Right hindlimb (tissue), 1 donor: ENCODE measurements around the gene LAMP1.
"Not testable (repeated sequence)": the region's sequence is repeated elsewhere in the genome, so short reads cannot be mapped to it uniquely, and the experiment has no call there.

Source experiments
- DNase-seq: peaks from one replicate; pipeline ENCODE4 v3.0.0-alpha.2; 2018

The LAMP1 gene

DNA sequence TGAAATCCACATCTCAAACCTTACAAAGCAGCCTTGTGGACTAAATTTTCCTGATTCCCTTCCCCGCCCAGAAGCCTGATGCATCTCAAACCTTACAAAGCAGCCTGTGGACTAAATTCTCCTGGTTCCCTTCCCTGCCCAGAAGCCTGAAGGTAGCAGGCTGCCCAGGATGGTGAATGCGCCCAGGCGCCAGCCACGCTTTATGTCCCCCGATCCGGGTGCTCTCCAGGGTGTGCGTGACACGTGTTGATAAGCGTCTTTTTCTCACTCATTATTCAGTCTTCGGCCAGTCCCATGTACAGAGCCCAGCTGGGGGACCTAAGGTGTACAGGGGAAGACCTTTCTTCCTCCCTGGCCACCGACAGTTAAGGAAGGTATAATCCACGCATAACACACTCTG, 31.8 kb downstream of the LAMP1 start:
- DNase-seq: no peak

DNA sequence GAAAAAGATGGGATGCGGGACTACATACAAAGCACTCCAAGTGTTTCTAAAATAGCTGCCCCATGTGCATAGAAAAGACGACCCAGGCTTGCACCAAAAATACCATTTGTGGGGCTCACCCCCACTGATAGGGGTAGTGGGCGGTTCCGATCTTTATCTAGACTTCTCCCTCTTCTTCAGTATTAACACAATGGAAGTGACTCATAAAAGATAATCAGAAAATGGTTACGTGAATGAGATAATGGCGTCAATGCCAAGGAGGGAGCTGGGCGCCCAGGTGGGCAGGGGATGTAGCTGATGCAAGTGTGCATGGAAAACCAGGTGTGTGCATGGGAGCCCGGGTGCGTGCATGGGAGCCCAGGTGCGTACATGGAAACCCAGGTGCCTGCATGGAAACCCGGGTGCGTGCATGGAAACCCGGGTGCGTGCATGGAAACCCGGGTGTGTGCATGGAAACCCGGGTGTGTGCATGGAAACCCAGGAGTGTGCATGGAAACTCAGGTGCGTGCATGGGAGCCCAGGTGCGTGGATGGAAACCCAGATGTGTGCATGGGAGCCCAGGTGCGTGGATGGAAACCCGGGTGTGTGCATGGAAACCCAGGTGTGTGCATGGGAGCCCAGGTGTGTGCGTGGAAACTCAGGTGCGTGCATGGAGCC, 32.7 kb downstream of the LAMP1 start:
- DNase-seq: no peak

DNA sequence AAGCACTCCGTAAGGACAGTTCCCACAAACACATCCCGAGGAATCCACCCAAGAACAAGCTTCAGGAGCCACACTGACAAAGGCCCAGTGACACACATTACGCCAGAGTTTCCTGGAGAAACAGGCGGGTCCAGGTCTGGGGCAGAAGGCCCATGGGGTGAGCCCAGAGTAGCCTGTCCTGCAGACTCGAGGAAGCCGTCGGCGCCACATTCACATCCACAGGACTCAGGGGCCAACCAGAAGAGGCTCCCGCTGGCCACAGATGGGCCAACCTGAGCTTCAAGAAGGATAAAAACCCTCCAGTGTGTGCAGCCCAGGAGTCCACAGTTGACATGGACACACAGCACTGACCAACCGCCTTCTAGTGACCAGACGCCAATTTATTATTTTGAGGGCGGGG, 35.6 kb downstream of the LAMP1 start:
- DNase-seq: no peak

DNA sequence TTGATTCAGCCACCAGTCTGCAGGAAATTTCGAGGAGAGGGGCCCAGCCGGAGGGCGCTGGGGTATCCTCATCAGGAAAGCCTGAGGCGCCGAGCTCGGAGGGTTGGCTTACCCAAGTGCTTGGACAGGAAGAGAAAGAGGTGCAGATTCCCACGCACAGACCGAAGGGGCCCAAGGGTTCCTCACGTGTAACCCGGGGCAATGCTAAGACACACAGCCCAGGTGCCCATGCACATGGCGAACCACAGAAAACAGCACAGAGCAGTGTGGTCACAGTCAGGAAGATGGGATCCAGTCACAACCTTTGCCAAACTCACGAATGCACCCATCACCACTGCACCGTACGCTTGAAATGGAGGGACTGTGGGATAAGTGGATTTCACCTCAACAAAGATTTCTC, 36.0 kb downstream of the LAMP1 start:
- DNase-seq: no peak

DNA sequence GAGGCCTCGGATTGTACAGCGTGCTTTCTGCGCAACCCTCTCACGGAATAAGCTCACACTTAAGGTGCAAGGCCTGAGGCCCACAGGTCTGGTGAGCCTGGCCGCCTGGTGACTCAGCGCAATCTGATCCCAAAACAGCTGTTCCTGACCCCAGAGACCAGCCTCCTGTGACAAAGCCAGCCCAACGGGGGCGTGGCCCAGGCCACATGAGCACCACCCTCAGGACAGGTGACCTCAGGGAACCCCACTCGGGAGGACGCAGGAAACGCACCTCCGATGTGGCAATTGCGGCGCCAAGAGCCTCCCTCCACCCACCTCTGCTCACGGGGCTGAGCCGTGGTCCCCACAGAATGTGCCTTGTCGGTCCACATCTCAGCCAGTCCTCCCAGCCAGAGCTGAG, 40.5 kb downstream of the LAMP1 start:
- DNase-seq: no peak

DNA sequence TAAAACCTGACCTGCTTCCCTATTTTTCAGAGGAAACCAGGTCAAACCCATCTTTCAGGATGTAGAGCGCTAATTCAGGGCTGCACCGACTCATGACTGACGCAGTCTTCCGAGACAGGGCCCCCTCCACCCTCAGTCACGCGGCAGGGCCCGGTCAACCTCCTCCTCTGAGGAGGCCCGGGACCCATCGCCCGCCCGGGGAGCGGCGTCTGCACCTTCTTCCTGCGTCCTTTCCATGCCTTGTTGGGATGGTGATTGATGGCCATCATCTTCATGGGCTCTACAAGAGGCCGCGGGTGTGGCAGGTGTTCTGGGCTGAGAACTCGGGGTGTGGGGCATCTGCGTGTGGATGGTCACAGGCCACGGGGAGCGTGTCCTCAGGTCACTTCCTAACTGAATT, 40.9 kb downstream of the LAMP1 start:
- no peak for DNase-seq

DNA sequence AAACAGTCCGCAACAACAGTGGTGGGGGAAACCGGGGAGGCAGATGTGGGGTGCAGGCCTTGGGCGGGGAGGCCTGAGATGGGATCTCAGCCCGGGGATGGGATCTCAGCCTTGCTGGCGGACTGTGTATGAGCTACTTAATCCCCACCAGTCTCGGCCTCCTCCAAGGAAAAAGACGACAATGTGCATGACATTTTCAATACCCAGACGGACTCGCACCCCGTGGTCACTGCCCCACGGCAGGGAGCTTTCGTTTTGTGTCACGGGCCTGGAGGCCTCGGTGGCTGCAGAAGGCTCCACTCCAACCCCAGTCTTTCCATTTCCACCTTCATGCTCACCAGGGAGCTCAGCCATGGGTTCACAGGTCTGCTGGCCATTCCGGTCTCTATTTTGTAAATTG, 41.4 kb downstream of the LAMP1 start:
- DNase-seq: no peak

DNA sequence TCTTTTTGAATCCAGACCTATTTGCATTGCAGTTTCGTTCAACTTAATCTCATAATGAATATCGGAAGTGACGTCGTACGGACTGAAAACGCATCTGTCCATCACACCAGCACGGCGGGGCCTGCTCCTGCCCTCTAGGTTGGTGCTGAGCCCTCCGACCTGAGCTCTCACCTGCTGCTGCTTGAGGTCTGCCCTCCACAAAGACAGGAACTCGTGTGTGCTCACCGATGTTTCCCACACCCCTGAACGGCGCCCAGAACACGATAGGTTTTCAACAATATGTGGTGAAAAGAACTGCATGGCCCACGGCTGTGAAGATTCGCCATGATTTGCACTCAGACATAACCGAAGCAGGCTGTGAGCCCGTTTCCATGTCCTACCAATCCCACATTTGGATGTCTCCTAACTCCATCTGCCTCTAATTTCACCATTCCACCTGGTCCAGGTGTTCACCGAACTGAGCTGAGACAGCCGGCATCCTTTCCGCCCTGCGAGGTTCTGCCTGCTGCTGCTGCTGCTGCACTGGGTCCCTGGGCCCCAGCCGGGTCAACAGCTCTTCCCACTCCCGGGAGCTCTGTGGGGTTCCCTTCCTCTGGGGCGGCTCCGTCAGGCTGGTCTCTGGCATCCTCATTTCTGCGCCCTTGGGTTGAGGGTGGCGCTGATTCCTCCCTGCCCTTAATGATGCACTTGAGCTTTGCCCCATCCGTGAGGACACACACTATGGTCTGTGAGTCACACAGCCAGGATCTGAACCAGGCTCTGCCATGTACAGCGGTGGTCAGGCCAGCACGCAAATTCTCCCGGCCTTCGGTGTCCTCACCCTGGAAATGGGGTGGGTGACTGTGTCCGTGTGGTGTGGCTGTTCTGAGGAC, 46.0 kb downstream of the LAMP1 start:
- no peak for DNase-seq

DNA sequence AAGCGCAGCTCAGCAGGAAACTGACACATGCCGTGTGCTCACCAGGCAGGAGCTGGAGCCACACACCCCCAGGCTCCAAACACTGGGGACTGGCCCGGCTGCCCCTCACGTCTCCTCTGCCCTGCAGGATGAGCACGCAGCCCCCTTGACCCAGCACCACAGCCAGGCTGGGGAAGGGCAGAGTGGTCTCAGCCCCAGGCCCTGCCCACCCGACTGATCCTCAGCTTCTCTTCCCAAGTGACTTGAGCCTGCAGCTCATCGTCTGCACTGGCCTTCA, 46.6 kb downstream of the LAMP1 start:
- no peak for DNase-seq

DNA sequence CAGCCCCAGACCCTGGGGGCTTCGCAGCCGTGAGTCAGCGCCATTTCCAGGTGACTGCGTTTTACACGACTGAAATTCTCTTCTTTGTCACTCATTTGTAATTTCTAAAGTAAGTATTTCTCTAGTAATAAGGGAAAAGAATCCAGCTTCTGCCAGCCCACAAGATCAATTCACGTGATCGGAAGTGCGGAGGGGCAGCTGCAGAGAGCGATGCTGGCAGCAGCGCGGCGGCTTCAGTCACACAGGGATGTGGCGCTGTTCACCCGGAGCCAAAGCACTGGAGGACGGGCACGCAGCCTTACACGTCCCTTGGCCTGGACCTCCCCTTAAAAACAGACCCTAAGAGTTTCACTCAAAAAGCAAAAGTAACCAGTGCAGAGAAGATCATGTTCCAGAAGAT, 48.4 kb downstream of the LAMP1 start:
- DNase-seq: no peak

DNA sequence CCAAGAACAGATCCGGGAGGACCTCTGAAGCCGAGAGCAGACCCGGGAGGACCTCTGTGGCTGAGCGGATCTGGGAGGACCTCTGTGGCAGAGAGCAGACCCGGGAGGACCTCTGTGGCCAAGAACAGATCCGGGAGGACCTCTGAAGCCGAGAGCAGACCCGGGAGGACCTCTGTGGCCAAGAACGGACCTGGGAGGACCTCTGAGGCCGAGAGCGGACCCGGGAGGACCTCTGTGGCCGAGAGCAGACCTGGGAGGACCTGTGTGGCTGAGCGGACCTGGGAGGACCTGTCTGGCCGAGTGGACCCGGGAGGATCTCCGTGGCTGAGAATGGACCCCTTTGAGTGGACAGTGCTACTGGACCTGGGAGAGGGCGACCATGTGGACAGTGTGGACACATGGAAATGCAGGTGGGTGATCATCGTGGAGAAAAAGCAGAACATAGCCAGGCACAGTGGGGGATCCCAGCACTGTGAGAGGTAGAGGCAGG, 50.7 kb downstream of the LAMP1 start:
- not testable (repeated sequence) for DNase-seq

DNA sequence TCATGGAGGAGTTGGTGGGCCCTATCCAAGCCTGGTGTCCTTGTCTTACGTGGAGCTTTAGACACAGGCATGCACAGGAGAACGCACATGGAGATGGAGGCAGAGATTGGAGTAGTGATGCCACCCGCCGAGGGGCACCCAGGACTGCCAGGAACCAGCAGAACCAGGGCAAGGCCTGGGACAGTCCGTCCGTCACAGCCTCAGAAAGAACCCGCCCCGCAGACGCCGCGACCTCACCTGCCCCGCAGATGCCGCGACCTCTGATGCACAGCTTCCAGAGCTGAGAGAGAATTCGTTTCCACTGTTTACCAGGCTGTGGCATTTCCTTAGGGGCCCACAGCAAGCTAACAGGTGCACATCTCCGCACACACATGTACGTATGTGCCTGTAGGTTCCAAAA, 51.6 kb downstream of the LAMP1 start:
- no peak for DNase-seq

DNA sequence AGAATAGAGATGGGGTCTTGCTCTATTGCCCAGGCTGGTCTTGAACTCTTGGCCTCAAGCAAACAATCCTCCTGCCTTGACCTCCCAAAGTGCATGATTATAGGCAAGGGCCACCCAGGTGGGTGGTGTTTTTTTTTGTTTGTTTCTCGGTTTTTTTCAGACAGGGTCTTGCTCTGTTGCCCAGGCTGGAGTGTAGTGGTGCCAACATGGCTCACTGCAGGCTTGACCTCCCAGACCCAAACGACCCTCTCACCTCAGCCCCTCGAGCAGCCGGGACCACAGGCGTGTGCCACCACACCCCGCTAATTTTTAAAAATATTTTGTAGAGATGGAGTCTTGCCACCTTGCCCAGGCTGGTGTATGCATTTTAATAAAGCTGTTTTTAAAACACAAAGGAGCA, 52.0 kb downstream of the LAMP1 start:
- no peak for DNase-seq

DNA sequence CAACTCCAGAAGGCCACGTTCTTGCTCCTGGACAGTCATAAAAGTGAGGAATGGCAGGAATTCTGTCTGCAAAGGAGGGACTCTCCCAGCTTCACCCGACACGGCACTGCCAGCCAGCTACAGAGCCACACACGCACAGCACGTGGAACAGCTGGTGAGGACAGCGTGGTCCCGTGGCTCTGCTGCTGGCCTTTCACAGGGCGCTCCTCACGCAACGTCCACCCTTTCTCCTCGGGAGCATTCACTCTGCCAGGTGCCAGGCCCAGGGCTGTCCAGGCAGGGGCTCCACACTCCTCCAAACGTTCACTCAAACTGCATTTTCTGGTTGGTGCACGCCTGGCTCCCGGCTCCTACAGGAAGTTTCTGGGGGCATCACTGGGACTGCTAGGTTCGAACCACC, 52.5 kb downstream of the LAMP1 start:
- DNase-seq: no peak

DNA sequence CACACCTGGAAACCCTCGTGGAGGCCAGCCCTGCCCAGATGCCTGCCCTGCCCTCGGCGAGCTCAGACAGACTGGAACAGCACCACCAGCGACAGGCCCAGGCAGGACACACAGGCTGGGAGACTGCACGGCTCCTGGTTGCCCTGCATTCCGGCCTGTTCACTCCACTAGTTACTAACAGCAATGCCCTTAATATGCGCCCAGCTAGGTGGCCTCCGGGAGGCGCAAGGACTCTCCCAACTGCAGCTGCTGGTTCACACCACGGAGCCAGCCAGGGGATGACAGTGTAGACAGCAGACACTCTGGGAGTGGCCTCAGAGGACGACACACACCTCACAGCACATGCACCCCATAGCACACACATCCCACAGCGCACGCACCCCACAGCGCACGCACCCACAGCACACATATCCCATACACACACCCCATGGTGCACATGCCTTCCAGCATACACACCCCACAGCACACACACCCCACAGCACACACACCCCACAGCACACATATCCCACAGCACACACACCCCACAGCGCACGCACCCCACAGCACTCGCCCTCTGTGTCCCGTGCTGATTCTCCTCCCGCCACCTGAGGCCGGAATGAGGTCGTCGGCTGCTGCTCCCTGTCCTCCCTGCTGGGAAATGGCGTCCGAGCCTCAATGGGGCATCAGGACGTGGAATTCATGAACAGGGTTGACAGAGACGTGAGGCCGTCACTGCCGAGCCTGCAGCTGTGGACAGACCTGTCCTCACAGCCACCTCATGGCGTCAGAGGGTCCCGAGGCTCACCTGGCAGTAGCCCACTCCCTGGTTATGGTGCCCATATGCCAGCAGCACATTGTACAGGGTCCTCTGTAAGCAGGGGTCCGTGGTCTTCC, 53.3 kb downstream of the LAMP1 start:
- no peak for DNase-seq

DNA sequence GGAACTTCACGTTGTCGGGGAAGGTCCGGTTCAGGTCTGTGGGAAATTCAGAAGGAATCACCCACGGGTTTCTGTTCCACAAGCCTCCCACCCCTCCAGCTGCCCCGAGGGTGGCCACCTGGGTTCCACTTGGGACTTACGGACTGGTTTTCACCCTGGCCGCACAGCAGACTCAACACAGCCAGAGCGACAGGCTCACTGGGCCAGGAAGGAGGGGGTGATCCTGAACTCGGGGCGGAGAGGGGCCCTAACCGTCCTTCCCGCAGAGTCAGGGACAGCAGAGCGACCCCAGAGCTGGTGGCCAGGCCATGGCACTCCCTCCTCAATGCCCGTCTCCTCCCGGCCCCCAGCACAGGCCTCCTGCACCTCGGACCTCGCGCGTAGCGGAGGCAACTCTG, 53.9 kb downstream of the LAMP1 start:
- no peak for DNase-seq

DNA sequence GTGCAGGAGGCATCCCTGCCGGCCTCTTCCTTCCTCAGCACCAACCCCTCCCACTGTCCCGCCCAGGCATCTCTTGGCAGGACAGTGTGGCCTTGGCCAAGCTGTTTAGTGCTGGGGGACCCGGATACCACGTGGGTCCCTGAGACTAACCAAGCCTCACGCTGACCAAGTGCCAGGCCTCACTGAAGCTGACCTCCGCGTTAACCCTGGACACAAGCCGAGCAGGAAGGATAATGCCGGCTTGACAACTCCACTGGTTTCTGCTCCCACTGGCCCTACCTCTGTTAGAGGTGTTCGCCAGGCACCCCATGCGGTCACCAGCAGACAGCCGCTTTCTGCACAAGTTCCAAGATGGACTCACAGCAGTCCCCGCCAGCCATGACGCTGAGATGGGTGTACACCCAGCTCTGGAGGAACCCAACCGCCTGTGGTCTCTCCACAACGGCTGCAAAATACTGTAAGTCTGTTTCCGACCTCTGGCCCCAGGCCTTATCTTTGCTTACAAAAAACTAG, 54.5 kb downstream of the LAMP1 start:
- DNase-seq: no peak

DNA sequence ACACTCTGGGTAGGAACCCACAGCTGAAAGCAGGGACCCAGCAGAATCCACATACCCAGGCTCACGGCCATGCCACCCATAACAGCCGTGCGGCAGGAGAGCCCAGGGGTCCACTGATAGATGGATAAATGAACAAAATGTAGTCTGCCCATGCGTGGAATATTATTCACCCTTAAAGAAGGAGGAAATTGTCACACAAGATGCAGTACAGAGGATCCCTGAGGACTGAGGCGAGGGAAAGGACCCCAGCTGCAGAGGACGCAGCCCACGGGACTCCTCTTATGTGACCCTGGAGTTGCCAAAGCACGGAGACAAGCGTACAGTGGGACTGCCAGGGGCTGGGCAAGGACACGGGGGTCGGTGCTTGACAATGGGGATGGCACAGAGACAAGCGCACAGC, 56.2 kb downstream of the LAMP1 start:
- no peak for DNase-seq

DNA sequence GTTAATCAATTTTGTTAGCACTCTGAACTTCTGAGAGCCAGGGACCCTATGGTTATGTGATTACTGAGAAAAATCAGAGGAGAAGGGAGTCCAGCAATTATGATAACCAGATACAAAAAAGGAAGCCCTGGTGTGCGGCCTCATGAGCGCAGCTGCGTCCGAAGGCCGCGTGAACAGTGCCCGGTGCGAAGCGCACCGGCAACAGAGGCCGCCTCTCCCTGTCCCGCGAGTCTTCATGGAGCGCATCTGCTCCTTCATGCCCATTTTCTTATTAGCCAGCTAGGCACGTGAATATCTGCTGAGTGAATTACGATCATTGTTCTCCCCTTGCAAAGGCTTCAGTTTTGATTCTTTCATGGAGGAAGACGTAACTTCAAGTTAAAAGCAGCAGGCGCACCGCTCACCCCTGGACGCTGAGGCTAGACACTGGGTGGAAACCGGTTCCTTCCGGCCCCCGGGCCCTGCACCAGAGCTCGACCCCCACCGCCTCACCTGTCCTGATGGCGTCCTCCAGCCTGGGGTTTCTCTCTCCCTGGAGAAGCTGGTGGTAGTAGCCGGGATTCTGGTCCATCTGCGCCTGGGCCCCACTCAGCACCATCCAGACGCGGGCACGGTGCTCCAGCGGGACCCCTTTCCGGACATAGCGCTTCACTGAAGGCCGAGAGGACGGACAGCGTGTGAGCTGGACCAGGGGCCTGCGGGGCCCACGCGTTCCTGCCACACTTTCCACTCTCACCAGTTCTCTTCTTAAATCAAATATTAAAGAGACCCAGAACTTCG, 58.0 kb downstream of the LAMP1 start:
- DNase-seq: no peak

DNA sequence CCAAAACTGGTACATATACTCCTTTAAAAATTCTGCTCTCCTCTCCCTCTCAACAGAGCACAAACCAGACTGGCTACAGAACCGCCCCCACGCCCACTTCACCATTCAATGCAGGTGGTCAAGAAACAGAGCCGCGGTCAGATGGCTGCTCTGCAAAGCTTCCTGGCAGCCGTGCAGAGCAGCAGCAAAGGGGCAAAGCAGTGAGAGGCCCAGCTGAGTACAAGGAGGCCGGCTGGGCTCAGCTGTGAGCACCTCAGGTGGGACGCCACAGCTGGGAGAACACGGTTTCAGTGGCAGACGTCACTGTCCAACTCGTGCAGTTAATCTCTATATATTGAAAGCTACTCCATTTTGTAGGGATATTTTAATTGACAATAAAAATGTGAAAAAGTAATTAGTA, 58.6 kb downstream of the LAMP1 start:
- DNase-seq: no peak

DNA sequence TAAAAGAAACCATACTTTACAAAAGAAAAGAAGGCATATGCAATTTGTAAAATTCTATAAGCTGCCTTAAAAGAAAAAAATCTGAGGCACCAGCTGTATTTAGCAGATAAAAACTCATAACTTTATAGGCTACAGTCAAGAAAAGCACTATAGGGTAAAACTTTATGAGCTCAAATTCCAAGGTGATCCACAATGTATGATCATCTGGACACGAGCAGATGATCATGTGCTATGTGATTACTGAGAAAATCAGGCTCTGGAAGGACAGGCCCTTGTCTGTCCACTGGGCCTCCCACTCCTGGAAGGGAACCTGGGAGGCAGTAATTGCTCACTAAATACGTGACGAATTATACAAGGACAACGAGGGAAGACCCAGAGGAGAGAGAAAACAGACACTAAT, 59.6 kb downstream of the LAMP1 start:
- no peak for DNase-seq

DNA sequence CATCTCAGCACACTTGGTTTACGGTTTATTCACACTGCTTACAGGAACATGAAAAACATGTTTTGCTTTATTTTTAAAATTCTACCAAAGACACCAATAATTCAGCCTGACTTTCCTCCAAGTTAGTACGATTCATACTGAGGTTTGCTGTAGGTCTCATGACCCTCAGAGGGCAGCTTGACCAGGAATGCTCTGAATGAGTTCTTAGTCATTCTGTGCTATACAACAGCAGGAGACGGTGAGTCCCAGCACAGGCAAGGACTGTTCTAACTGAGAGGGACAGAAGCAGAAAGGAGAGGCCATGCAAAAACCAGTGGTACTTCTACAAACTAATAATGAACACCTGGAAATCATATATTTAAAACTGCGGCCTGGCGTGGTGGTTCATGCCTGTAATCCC, 60.5 kb downstream of the LAMP1 start:
- no peak for DNase-seq
